Pulmonary artery endothelial cell (primary cell): ENCODE measurements around the gene ASB2. TPM values are rescaled to one million over a fixed set of nuclear protein-coding genes. Genes with fewer than 3 reads are reported as not detected.

Source experiments
- DNase-seq: peaks from one replicate; pipeline ENCODE4 v3.0.0-alpha.2; 2011; ENCODE audit warnings: low read depth, low spot score
- total RNA-seq: library from RNA; depleted of rRNA; stranded (reverse); fragments of >200 nt; gene quantifications from 2 replicates; pipeline ENCODE4 v1.2.3, GENCODE V29; 2014

The ASB2 gene
- total RNA-seq, 1 donor from 2014 or later = not detected

GRCh38 chr14:93980456-93981201 lies 4.3 kb upstream of the ASB2 start:
- DNase-seq = no peak

- DNase-seq = no peak
These were observed 2.4 kb upstream of the ASB2 start for GRCh38 chr14:93978735-93979134.

GRCh38 chr14:93977790-93978581 lies 1.6 kb upstream of the ASB2 start:
- DNase-seq = no peak

- DNase-seq = no peak
These were observed 801 bp upstream of the ASB2 start for GRCh38 chr14:93977171-93977570.

- no peak for DNase-seq
These were observed 436 bp downstream of the ASB2 start for GRCh38 chr14:93975791-93976476.

- DNase-seq = no peak
These were observed 1.5 kb downstream of the ASB2 start for GRCh38 chr14:93974833-93975232.

- DNase-seq = no peak
These were observed 2.1 kb downstream of the ASB2 start for GRCh38 chr14:93974299-93974698.

GRCh38 chr14:93973607-93974006 lies 2.8 kb downstream of the ASB2 start:
- no peak for DNase-seq

- no peak for DNase-seq
These were observed 3.7 kb downstream of the ASB2 start for GRCh38 chr14:93972618-93973205.

- DNase-seq = no peak
These were observed 4.7 kb downstream of the ASB2 start for GRCh38 chr14:93971635-93972027.

- no peak for DNase-seq
These were observed 5.3 kb downstream of the ASB2 start for GRCh38 chr14:93970965-93971634.

GRCh38 chr14:93970585-93970964 lies 5.8 kb downstream of the ASB2 start:
- DNase-seq = no peak

- DNase-seq = no peak
These were observed 7.1 kb downstream of the ASB2 start for GRCh38 chr14:93969082-93969828.

GRCh38 chr14:93967637-93968250 lies 8.6 kb downstream of the ASB2 start:
- no peak for DNase-seq

- DNase-seq = no peak
These were observed 10.4 kb downstream of the ASB2 start for GRCh38 chr14:93965946-93966474.

GRCh38 chr14:93965287-93965821 lies 11.0 kb downstream of the ASB2 start:
- no peak for DNase-seq

- no peak for DNase-seq
These were observed 11.5 kb downstream of the ASB2 start for GRCh38 chr14:93964820-93965286.

- DNase-seq = no peak
These were observed 12.1 kb downstream of the ASB2 start for GRCh38 chr14:93964281-93964680.

- DNase-seq = no peak
These were observed 12.7 kb downstream of the ASB2 start for GRCh38 chr14:93963692-93964091.
